Vagina (tissue), 2 donors: ENCODE measurements around the gene PIK3C2B.

ENCODE experiments used
- CTCF ChIP-seq, 3 experiments: fragments of 450-650 bp in 2 of 3; fragments of 200-600 bp in 1 of 3; sonication (generic) in 1 of 3; IDR thresholded peaks; one replicate each; pipeline ENCODE4 v1.5.1; 2017 to 2019; ENCODE audit warnings: antibody characterized with exemption in 3 of 3, mild to moderate bottlenecking in 2 of 3, moderate library complexity in 2 of 3
- POLR2AphosphoS5 ChIP-seq, 2 donors: sonication (generic); formaldehyde crosslinking; IDR thresholded peaks; one replicate each; pipeline ENCODE4 v1.9.0; 2017; ENCODE audit warnings: antibody characterized with exemption in 2 of 2, mild to moderate bottlenecking in 2 of 2, low read depth in 1 of 2; ENCODE audit not compliant: insufficient read depth in 1 of 2

- TF ChIP-seq POLR2AphosphoS5 (IDR thresholded peaks at IDR 0.05; ENCODE audit: insufficient read depth in 1 of 2, low read depth in 1 of 2) (no peak), CTCF (IDR thresholded peaks at IDR 0.05) (no peak)
These were observed 29.1 kb upstream of the PIK3C2B start for GRCh38 chr1:204523605-204524215.
